Osteocyte (in vitro differentiated cells): ENCODE data around the gene ALKBH4. TPM values are rescaled to one million over a fixed set of nuclear protein-coding genes. Genes with fewer than 3 reads are reported as not detected.

Source experiments
- DNase-seq: peaks from one replicate; pipeline ENCODE4 v3.0.0; 2021; ENCODE audit warnings: mixed read lengths; ENCODE audit not compliant: unreplicated experiment; ENCODE audit errors: extremely low spot score
- H3K27ac Mint-ChIP-seq: one replicate; pipeline ENCODE4 v1.8.0; 2021; ENCODE audit warnings: mild to moderate bottlenecking, mixed read lengths; ENCODE audit not compliant: unreplicated experiment
- H3K27me3 Mint-ChIP-seq: one replicate; pipeline ENCODE4 v1.8.0; 2021; ENCODE audit warnings: mixed read lengths; ENCODE audit not compliant: unreplicated experiment
- H3K36me3 Mint-ChIP-seq: one replicate; pipeline ENCODE4 v1.8.0; 2021; ENCODE audit warnings: mixed read lengths; ENCODE audit not compliant: unreplicated experiment
- H3K4me1 Mint-ChIP-seq: one replicate; pipeline ENCODE4 v1.8.0; 2021; ENCODE audit warnings: mixed read lengths; ENCODE audit not compliant: unreplicated experiment
- H3K4me3 Mint-ChIP-seq: one replicate; pipeline ENCODE4 v1.8.0; 2021; ENCODE audit warnings: mild to moderate bottlenecking, moderate library complexity, mixed read lengths; ENCODE audit not compliant: unreplicated experiment
- H3K9me3 Mint-ChIP-seq: one replicate; pipeline ENCODE4 v1.8.0; 2021; ENCODE audit warnings: mixed read lengths; ENCODE audit not compliant: unreplicated experiment
- CTCF ChIP-seq: fragments of 200-600 bp; sonication (generic); IDR thresholded peaks from 2 replicates; pipeline ENCODE4 v1.5.0; 2021; ENCODE audit warnings: antibody characterized with exemption, mild to moderate bottlenecking, moderate library complexity
- total RNA-seq: library from RNA; stranded (reverse); gene quantifications from 2 replicates; pipeline ENCODE4 v1.2.1, GENCODE V29; 2021

Gene ALKBH4
- total RNA-seq, 1 donor from 2014 or later: 13.9 TPM

GRCh38 chr7:102454468-102454867 is 10.2 kb downstream of the ALKBH4 start:
- DNase-seq: no peak
- peaks cover 2% of the 10 kb centered on the region for H3K36me3 Mint-ChIP-seq
- no peaks in the 10 kb centered on the region for H3K4me1 Mint-ChIP-seq
- H3K9me3 Mint-ChIP-seq: no peaks in the 10 kb centered on the region
- no peak for TF ChIP-seq CTCF
- no peaks in the 10 kb centered on the region for H3K27me3 Mint-ChIP-seq
- no peak overlapping the region for H3K27ac Mint-ChIP-seq
- H3K4me3 Mint-ChIP-seq: no peak overlapping the region

DNA sequence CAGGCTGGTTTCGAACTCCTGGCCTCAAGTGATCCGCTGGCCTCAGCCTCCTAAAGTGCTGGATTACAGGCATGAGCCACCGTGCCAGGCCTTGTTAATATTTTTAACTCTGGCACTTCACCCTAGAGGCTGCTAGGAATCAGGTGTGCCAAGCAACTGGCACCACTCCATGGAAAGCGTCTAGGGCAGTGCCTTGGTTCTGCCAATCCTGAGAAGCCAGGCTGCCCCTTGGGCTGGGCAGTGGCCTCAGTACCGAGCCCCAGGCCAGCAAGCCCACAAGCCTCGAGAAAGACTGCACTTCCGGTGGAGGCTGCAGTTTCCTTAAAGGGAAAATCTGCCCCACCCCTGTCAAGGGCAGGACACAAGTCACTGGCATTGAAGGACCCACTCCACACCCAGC is 11.3 kb downstream of the ALKBH4 start:
- DNase-seq: no peak
- H3K27me3 Mint-ChIP-seq: no peaks in the 10 kb centered on the region
- H3K36me3 Mint-ChIP-seq: peaks cover 6% of the 10 kb centered on the region
- H3K4me3 Mint-ChIP-seq: no peak overlapping the region
- H3K27ac Mint-ChIP-seq: no peak overlapping the region
- H3K4me1 Mint-ChIP-seq: peaks cover 2% of the 10 kb centered on the region
- H3K9me3 Mint-ChIP-seq: no peaks in the 10 kb centered on the region
- no peak for TF ChIP-seq CTCF

DNA sequence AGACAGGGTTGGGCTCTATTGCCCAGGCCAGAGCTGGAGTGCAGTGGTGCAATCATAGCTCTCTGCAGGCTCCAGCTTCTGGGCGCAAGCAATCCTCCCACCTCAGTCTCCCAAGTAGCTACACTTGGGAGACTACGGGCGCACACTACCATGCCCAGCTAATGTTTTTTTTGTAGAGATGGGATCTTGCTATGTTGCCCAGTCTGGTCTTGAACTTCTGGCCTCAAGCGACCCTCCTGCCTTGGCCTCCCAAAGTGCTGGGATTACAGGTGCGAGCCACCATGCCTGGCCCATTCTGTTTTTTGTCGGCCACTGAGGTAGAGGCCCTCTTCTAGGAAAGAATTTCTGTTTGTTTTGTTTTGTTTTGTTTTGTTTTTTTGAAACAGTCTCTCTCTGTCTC is 12.2 kb downstream of the ALKBH4 start:
- no peak overlapping the region for H3K27ac Mint-ChIP-seq
- DNase-seq: no peak
- peaks cover 2% of the 10 kb centered on the region for H3K4me1 Mint-ChIP-seq
- H3K9me3 Mint-ChIP-seq: no peaks in the 10 kb centered on the region
- no peak for TF ChIP-seq CTCF
- no peak overlapping the region for H3K4me3 Mint-ChIP-seq
- H3K27me3 Mint-ChIP-seq: no peaks in the 10 kb centered on the region
- H3K36me3 Mint-ChIP-seq: peaks cover 4% of the 10 kb centered on the region

DNA sequence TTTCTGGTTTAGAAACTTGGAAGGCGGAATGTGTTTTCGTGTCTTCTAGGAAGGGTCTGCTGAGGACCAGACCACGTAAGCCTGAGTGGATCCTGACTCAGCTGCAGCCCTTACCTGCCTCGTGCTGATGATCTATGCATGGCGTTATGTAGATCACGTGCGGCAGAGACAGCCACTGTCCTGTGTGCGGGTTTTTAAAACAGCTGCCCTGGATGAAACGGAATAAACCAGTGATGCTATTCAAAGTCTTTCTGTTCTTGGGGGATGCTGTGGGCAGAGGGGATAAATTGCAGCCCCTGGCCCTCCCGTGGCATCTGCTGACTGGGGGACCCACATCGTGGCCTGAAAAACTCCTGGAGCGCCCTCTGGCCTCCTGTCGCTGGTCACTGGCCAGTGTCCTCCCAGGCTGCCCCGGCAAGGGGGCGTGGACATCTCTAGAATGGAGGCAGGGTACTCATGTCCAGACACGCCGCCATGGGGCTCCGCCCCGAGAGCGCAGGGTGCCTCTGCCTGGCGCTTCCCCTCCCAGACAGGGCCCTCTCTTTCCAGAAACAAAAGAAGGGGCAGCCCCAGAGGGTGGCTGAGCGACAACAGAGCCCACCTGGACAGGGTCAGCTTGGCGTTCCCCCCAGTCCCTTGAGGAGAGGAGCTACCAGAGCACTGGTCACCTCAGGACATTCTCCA is 13.2 kb downstream of the ALKBH4 start:
- Mint-ChIP-seq H3K4me3 (no peak overlapping the region), H3K27ac (no peak overlapping the region), H3K9me3 (no peaks in the 10 kb centered on the region), H3K36me3 (peaks cover 10% of the 10 kb centered on the region), H3K27me3 (no peaks in the 10 kb centered on the region), H3K4me1 (peaks cover 2% of the 10 kb centered on the region)
- no peak for DNase-seq
- no peak for TF ChIP-seq CTCF

DNA sequence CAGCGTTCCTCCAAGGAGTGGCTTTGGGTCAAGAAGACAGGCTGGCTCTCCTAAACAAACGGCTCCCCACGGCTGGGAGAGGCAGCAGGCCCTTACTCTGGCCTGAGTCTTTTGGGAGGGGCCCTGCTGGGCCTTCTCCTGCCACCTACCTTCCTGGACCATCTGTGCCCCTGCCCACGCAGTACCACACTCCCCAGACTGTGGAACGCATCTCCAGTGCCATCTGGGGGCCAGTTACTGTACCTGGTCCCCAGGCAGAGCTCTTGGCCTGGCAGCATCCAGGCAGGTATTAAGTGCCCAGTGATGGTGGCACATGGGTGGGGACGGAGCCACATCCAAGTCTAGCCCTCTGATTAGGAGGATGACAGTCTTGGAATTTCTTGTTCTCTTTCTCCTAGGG is 14.4 kb downstream of the ALKBH4 start:
- H3K36me3 Mint-ChIP-seq: peaks cover 11% of the 10 kb centered on the region
- H3K27me3 Mint-ChIP-seq: no peaks in the 10 kb centered on the region
- H3K9me3 Mint-ChIP-seq: no peaks in the 10 kb centered on the region
- peaks cover 2% of the 10 kb centered on the region for H3K4me1 Mint-ChIP-seq
- H3K4me3 Mint-ChIP-seq: no peak overlapping the region
- no peak for DNase-seq
- no peak overlapping the region for H3K27ac Mint-ChIP-seq
- no peak for TF ChIP-seq CTCF
